Left lung (tissue), 10 donors: ENCODE data around the gene XRCC6. TPM values are rescaled to one million over a fixed set of nuclear protein-coding genes. Genes with fewer than 3 reads are reported as not detected.
"Not testable (repeated sequence)": the region's sequence is repeated elsewhere in the genome, so short reads cannot be mapped to it uniquely, and the experiment has no call there.

ENCODE experiments used
- ATAC-seq: fragments of 200-7000 bp; cut with Tn5 transposase; one replicate; pipeline ENCODE4 v1.9.1; 2020; ENCODE audit warnings: moderate library complexity
- DNase-seq, 4 donors: peaks; one replicate each; pipeline ENCODE4 v3.0.0-alpha.2; 2013 to 2020
- H3K27ac ChIP-seq, 2 donors: fragments of 200-600 bp; sonication (generic) in 1 of 2; one replicate each; pipeline versions ENCODE4 v1.5.0 to v1.8.0; 2020 to 2021
- H3K27me3 ChIP-seq, 2 donors: fragments of 200-600 bp; sonication (generic) in 1 of 2; one replicate each; pipeline versions ENCODE4 v1.5.0 to v1.8.0; 2020 to 2021
- H3K36me3 ChIP-seq, 2 donors: fragments of 200-600 bp; sonication (generic) in 1 of 2; one replicate each; pipeline versions ENCODE4 v1.5.0 to v1.8.0; 2020 to 2021
- H3K4me1 ChIP-seq, 2 donors: fragments of 200-600 bp; one replicate each; pipeline ENCODE4 v1.8.0; 2021
- H3K4me3 ChIP-seq, 2 donors: fragments of 200-600 bp; sonication (generic) in 1 of 2; one replicate each; pipeline versions ENCODE4 v1.5.0 to v1.8.0; 2020 to 2021; ENCODE audit warnings: mild to moderate bottlenecking in 1 of 2
- H3K9me3 ChIP-seq, 2 donors: fragments of 200-600 bp; sonication (generic) in 1 of 2; one replicate each; pipeline versions ENCODE4 v1.5.0 to v1.8.0; 2020 to 2021
- intact Hi-C, 2 donors: fragments of 100-400 bp; cut with DNase I; formaldehyde crosslinking; loops; one replicate each; pipeline versions ENCODE4 v1.11.2 to v1.14.2; 2022
- polyA plus RNA-seq, 6 donors: library from polyadenylated mRNA; unstranded; fragments of 120-200 nt; gene quantifications; one replicate each; pipeline ENCODE4 v1.2.1, GENCODE V29; 2013; ENCODE audit not compliant: insufficient read length in 6 of 6
- total RNA-seq, 2 donors: library from RNA; stranded (reverse); fragmentation: NEBNext Ultra II Directional; extraction: Animal tissue kit (Norgen Biotek cat#: 25700); gene quantifications; one replicate each; pipeline ENCODE4 v1.2.1, GENCODE V29; 2021
- TF ChIP-seq, protein P1 (sequence below), 2 donors: fragments of 200-600 bp; sonication (generic) in 1 of 2; IDR thresholded peaks; one replicate each; pipeline versions ENCODE4 v1.5.0 to v1.8.0; 2021; ENCODE audit warnings: antibody characterized with exemption in 2 of 2
- donor health status: DM: no; HTN: yes; CAD: no.
- donor health status: DM: no; HTN: no; CAD: no.

The XRCC6 gene
- total and polyA plus RNA-seq, 8 donors, result 176 to 363 (median 338) TPM

DNA sequence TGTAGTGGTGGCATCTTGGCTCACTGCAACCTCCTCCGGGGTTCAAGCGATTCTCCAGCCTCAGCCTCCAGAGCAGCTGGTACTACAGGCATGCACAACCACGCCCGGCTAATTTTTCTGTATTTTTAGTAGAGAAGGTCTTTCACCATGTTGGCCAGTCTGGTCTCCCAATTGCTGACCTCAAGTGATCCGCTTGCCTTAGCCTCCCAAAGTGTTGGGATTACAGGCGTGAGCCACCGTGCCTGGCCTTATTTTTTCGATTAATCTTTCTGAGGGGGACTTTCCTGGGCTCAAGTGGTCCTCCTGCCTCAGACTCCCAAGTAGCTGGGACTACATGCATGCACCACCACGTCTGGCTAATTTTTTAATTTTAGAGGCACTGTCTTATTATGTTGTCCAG is 62.0 kb downstream of the XRCC6 start:
- TF ChIP-seq, protein P1, sequence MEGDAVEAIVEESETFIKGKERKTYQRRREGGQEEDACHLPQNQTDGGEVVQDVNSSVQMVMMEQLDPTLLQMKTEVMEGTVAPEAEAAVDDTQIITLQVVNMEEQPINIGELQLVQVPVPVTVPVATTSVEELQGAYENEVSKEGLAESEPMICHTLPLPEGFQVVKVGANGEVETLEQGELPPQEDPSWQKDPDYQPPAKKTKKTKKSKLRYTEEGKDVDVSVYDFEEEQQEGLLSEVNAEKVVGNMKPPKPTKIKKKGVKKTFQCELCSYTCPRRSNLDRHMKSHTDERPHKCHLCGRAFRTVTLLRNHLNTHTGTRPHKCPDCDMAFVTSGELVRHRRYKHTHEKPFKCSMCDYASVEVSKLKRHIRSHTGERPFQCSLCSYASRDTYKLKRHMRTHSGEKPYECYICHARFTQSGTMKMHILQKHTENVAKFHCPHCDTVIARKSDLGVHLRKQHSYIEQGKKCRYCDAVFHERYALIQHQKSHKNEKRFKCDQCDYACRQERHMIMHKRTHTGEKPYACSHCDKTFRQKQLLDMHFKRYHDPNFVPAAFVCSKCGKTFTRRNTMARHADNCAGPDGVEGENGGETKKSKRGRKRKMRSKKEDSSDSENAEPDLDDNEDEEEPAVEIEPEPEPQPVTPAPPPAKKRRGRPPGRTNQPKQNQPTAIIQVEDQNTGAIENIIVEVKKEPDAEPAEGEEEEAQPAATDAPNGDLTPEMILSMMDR (IDR thresholded peaks at IDR 0.05), result no peak

DNA sequence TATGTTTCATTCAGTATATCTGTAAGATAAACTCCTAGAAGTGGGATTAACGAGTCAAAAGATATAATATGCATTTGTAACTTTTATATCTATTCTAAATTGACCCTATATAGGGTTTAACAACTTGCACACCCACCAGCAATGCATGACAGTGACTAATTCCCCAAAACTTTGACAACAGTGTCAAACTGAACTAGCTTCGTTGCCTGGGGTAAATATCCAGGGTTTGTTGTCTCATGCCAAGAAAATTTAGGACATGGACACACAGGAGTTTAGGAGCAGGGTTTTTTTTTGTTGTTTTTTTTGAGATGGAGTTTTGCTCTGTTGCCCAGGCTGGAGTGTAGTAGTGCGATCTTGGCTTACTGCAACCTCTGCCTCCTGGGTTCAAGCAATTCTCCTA is 62.5 kb downstream of the XRCC6 start:
- ATAC-seq (no peak), DNase-seq (no peak)
- Histone ChIP-seq H3K27me3 (no peaks in the 10 kb centered on the region), H3K36me3 (peaks cover 0 to 23% of the 10 kb centered on the region in 2 donors), H3K4me1 (peaks cover 0 to 20% of the 10 kb centered on the region in 2 donors), H3K4me3 (no peak overlapping the region), H3K27ac (no peak overlapping the region), H3K9me3 (no peaks in the 10 kb centered on the region)
- intact Hi-C loops, result no loop called here
- TF ChIP-seq, protein P1 (IDR thresholded peaks at IDR 0.05), result no peak

More for the DNA sequence above, 62.0 kb downstream of the XRCC6 start:
- H3K27me3 ChIP-seq, result no peaks in the 10 kb centered on the region
- no peak for DNase-seq
- peak overlapping the region; percentile 81 to 84 for H3K27ac ChIP-seq
- intact Hi-C loops, result no loop called here
- ATAC-seq, result no peak
- H3K36me3 ChIP-seq, result peaks cover 0 to 28% of the 10 kb centered on the region in 2 donors
- no peaks in the 10 kb centered on the region for H3K9me3 ChIP-seq
- H3K4me3 ChIP-seq, result peak overlapping the region; percentile 47 to 60
- peaks cover 0 to 18% of the 10 kb centered on the region in 2 donors for H3K4me1 ChIP-seq

DNA sequence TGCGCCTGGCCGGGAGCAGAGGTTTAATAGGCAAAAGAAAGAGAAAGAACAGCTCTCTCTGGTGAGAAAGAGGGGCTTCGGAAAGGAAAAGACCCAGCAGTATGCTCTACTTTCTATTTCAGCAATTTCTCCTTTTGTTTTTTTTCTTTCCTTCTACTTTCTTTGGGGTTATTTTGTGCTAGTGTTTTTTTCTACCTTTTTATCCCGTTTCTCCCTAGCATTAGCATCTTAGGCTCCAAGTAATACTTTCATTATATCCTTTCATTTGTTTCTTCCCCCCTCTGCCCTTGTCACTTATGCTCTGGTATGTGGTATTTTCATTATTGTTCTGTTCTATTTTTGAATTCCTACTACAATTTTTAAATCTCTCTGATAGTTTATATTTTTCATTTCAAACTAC is 63.1 kb downstream of the XRCC6 start:
- ATAC-seq (no peak), DNase-seq (no peak)
- no peak overlapping the region for H3K27ac ChIP-seq
- H3K27me3 ChIP-seq, result no peaks in the 10 kb centered on the region
- no peaks in the 10 kb centered on the region for H3K9me3 ChIP-seq
- intact Hi-C loops, result no loop called here
- H3K4me1 ChIP-seq, result peaks cover 0 to 21% of the 10 kb centered on the region in 2 donors
- no peak overlapping the region for H3K4me3 ChIP-seq
- TF ChIP-seq, protein P1 (IDR thresholded peaks at IDR 0.05), result no peak
- peaks cover 0 to 17% of the 10 kb centered on the region in 2 donors for H3K36me3 ChIP-seq

DNA sequence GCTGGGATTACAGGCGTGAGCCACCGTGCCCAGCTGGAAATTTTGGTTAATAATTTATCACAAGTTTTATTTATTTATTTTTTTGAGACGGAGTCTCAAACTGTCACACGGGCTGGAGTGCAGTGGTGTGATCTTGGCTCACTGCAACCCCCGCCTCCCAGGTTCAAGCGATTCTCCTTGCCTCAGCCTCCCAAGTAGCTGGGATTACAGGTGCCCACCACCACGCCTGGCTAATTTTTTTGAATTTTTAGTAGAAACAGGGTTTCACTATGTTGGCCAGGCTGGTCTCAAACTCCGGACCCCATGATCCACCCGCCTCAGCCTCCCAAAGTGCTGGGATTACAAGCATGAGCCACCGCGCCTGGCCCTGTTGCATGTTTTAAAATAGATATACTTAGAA is 65.8 kb downstream of the XRCC6 start:
- peaks cover 0 to 27% of the 10 kb centered on the region in 2 donors for H3K4me1 ChIP-seq
- intact Hi-C loops, H3K9me3 ChIP-seq, DNase-seq, H3K36me3 ChIP-seq, H3K27me3 ChIP-seq, ATAC-seq, H3K27ac ChIP-seq: not testable (repeated sequence)
- H3K4me3 ChIP-seq, result peak overlapping the region in 1 of 2 donors; percentile 82

DNA sequence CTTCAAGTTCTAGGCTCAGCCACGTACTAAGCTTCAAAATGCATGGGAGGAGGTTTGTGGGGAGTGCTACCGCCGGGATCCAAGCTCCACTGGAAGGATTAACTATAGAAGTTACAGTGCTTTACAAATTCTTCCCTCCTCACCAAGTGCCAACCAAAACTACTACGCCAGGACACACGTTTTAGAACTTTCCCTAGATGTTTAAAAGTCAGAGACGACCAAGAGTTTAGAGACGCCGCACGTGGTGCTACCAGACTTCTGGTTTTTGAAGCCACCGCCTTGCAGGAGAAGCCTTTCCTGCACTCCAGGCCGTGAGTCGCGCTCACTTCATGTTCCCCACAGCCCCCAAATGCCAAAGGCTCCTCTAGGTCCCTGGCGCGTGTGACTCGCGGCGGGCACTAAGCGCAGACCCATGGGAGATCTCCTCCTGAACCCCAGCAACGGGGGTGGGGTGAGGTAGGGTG is 66.8 kb downstream of the XRCC6 start:
- H3K9me3 ChIP-seq, result no peaks in the 10 kb centered on the region
- H3K4me1 ChIP-seq, result peaks cover 0 to 27% of the 10 kb centered on the region in 2 donors
- ATAC-seq (peak; percentile 47), DNase-seq (peak in 2 of 4 donors; percentile 31 to 45)
- TF ChIP-seq, protein P1 (IDR thresholded peaks at IDR 0.05), result no peak
- peak overlapping the region; percentile 93 to 96 for H3K27ac ChIP-seq
- intact Hi-C loops, result no loop called here
- no peaks in the 10 kb centered on the region for H3K27me3 ChIP-seq
- peak overlapping the region; percentile 66 to 82 for H3K4me3 ChIP-seq
- H3K36me3 ChIP-seq, result peaks cover 0 to under 1% of the 10 kb centered on the region in 2 donors
